Measurements from ENCODE around the gene ELK1.
"Not testable (repeated sequence)": the region's sequence is repeated elsewhere in the genome, so short reads cannot be mapped to it uniquely, and the experiment has no call there.

ELK1 gene

GRCh38 chrX:47610511-47610910 lies 39.9 kb downstream of the ELK1 start:
- DNase-seq = no peak

GRCh38 chrX:47608130-47608810 lies 42.1 kb downstream of the ELK1 start:
- DNase-seq = no peak

- no peak for DNase-seq
These were observed 43.3 kb downstream of the ELK1 start for GRCh38 chrX:47607091-47607490.

GRCh38 chrX:47605024-47605423 lies 45.3 kb downstream of the ELK1 start:
- DNase-seq = no peak

GRCh38 chrX:47603125-47603524 lies 47.2 kb downstream of the ELK1 start:
- DNase-seq = not testable (repeated sequence)

- no peak for DNase-seq
These were observed 53.1 kb downstream of the ELK1 start for GRCh38 chrX:47597222-47597621.

- DNase-seq = no peak
These were observed 54.1 kb downstream of the ELK1 start for GRCh38 chrX:47596256-47596655.

- no peak for DNase-seq
These were observed 54.6 kb downstream of the ELK1 start for GRCh38 chrX:47595716-47596251.

GRCh38 chrX:47593522-47593921 lies 56.8 kb downstream of the ELK1 start:
- no peak for DNase-seq

GRCh38 chrX:47590984-47591383 lies 59.4 kb downstream of the ELK1 start:
- no peak for DNase-seq

- no peak for DNase-seq
These were observed 62.2 kb downstream of the ELK1 start for GRCh38 chrX:47587906-47588735.

GRCh38 chrX:47587091-47587891 lies 63.1 kb downstream of the ELK1 start:
- no peak for DNase-seq

- no peak for DNase-seq
These were observed 64.1 kb downstream of the ELK1 start for GRCh38 chrX:47586043-47586787.
